Peyer's patch (tissue), 4 donors: ENCODE measurements around the gene CLDN8.

Experiments
- CTCF ChIP-seq, 6 experiments: fragments of 450-650 bp in 4 of 6; fragments of 200-600 bp in 2 of 6; sonication (generic) in 1 of 6; IDR thresholded peaks; one replicate each; pipeline ENCODE4 v1.5.1; 2017 to 2019; ENCODE audit warnings: antibody characterized with exemption in 6 of 6, mild to moderate bottlenecking in 3 of 6, moderate library complexity in 1 of 6
- POLR2A ChIP-seq, 2 donors: fragments of 450-650 bp; IDR thresholded peaks; one replicate each; pipeline ENCODE4 v1.5.1; 2017; ENCODE audit warnings: antibody characterized with exemption in 2 of 2, mild to moderate bottlenecking in 2 of 2, moderate library complexity in 2 of 2

- TF ChIP-seq CTCF (IDR thresholded peaks at IDR 0.05), result no peak
- no peak for TF ChIP-seq POLR2A (IDR thresholded peaks at IDR 0.05)
Observed at GRCh38 chr21:30256100-30256499, 40.2 kb upstream of the CLDN8 start.
